ENCODE measurements around the gene ECT2.
"Not testable (repeated sequence)": the region's sequence is repeated elsewhere in the genome, so short reads cannot be mapped to it uniquely, and the experiment has no call there.

The ECT2 gene

GRCh38 chr3:172749230-172749965 is 1.1 kb upstream of the ECT2 start:
- peak; percentile 30 for DNase-seq

GRCh38 chr3:172750069-172750367 is 508 bp upstream of the ECT2 start:
- DNase-seq, result no peak

DNA sequence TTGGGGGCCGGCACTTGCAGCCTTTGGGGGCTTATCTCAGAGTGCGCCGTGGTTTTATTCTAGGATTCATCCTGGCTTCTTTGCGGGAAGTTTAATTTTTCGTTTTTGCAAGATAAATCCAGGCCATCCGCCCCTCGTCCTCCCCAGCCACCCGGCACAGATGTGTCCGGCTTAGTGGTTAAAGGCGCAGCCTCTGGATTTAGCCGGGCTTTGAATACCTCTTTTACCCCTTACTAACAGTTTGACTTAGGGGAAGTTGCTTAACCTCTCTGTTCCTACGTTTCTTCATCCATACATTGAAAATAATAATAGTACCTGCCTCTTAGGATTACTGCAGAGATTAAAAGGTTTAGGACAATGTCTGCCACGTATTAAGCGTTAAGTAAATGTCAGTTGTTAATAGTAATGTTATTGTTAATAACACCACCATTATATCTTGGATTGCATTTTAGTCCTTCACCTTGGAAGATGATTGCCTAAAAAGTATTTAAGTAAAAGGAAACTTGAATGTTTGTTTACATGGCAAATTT is 714 bp downstream of the ECT2 start:
- DNase-seq, result no peak

DNA sequence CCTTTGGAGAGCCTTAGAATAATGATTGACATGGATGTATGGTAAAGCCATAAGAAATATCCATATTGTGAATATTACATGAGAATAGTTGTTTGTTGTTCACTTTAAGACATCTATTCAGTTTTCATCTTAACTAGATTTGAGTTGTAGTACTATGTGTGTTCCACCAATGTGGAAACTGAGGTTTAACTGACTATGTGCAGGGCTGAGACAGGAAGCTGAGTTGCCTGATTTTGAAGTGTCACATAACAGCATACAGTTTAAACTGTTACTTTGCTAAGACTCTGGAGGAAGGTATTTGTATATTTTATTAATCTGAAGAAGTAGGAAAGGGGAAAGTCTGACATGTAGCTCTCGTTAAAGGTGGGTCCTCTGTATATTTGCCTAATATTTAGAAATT is 2.1 kb downstream of the ECT2 start:
- DNase-seq, result no peak

DNA sequence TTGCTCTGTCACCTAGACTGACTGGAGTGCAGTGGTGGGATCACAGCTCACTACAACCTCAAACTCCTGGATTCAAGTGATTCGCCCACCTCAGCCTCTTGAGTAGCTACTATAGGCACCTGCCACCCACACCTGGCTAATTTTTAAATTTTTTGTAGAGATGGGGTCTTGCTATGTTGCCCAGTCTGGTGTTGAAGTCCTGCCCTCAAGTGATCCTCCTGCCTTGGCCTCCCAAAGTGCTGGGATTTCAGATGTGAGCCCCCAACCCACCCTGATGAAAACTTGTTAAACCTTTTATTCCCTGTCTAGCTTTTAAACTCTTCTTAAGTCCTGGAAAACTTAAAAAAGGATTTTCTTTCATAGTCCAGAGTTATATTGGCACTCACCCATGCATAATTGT is 2.6 kb downstream of the ECT2 start:
- DNase-seq, result no peak

GRCh38 chr3:172760416-172760815 is 9.9 kb downstream of the ECT2 start:
- DNase-seq, result not testable (repeated sequence)

DNA sequence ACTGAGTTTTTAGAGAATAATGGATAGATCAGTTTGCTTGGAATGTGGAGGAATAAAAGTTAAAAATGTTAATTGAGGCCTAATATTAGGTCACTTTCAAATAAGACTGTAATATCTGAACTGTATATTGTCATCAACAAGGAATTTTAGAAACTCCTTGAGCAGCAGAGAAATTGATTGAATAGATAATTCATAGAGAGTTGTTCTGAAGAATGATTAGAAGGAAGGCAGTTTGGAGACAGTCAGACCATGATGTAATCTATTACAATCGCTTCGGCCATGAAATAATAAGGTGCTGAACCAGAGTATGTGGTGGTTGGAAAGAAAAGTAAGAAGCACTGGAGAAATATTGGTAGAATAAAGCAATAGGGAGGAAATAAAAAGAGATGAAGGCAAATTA is 15.7 kb downstream of the ECT2 start:
- DNase-seq, result no peak

DNA sequence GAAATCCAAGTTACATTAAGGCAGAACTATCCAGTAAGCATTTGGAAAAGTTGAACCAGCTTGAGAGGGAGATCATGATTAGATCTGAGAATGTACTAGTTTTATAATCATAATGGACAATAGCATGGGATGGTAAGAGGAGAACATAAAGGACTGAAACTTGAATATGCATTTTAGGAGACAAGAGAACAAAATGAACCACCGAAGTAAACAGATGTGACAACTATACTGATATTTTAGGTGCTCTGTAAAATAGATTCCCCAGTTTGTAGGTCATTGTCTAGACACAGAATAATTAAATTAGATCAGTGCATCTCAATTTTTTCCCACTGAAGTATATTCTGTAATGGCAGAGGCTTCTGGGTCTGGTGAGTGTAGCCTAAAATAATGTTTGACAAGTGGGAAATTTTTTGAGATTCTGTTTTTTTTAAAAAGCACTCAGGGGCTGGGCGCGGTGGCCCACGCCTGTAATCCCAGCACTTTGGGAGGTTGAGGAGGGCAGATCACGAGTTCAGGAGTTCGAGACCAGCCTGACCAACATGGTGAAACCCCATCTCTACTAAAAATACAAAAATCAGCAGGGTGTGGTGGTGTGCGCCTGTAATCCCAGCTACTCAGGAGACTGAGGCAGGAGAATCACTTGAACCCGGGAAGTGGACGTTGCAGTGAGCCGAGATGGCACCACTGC is 16.3 kb downstream of the ECT2 start:
- no peak for DNase-seq

DNA sequence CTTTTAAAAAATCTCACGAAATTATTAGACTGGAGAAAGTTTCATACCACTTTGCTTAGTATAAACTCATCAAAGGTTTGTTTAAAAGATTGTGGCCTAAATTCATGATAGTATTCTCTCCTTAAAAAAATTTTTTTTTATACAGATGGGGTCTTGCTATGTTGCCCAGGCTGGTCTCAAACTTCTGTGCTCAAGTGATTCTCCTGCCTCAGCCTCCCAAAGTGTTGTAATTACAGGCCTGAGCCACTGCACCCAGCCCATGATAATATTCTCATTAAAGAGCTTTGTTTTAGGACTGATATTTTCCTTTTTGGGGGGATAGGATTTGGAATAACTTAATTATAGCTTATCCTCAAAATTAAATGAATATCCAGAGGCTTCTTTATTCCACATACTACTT is 19.9 kb downstream of the ECT2 start:
- no peak for DNase-seq

- no peak for DNase-seq
These were observed 21.1 kb downstream of the ECT2 start for GRCh38 chr3:172771672-172772071.

DNA sequence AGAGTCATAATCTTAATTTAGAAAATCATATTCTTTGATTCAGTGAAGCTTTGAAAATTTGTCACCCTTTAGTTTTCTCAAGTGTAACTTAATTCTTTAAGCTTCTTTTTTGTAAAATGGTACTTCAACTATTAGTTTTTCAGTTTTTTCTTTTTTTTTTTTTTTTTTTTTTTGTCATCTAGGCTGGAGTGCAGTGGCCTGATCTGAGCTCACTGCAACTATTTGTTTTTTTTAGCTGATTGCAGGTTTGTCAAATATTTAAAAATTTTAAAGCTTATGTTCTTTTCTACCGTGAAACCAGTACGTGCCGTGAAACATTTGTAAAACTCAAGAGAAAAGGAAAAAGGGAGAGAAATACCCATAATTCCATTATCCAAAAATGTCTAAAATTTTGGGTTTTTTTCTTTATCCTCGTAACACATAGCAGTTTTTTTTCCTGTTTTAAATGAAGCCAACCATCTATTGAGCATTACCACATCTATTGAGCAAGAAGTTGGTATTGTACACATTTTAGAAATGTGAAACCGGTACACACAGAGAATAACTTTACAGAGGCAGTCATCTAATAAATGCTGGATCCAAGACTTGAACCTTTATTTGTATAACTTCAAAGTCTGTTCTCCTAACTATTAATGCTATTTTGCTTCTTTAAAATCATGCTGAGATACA is 25.7 kb downstream of the ECT2 start:
- DNase-seq, result no peak

DNA sequence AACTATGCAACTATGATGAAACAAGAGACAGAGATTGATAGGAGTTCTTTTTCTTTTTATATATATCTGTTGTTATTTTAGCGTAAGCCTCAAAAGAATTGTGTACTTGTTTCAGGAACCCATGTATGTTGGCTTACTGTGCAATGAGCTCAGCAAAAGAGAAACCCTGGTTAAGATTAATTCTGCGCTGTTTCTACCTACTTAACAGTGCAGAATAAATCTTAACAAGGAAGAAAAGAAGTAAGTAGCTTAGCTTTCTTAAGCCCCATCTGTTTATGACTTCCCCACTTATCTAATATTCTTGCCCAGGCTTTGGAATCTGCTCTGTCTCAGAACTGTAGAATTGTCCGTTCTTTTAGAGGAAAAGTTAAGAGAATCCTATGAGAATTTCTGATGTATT is 27.4 kb downstream of the ECT2 start:
- DNase-seq, result no peak

DNA sequence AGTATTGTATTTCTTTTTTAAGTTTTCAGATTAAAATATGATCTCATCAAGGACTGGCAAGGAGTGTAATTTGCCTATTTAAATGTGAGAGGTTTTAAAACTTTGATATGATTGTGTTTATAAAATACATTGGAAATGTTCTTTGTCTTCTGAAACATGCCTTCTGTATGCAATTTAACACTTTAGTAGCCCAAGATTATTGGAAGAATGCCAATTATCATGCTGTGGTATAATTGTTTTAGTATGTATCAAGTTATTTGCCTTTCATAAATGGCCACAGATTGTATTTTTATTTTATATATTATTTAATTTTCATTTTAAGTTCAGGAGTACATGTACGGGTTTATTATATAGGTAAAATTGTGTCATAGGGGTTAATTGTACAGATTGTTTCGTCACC is 31.7 kb downstream of the ECT2 start:
- no peak for DNase-seq

DNA sequence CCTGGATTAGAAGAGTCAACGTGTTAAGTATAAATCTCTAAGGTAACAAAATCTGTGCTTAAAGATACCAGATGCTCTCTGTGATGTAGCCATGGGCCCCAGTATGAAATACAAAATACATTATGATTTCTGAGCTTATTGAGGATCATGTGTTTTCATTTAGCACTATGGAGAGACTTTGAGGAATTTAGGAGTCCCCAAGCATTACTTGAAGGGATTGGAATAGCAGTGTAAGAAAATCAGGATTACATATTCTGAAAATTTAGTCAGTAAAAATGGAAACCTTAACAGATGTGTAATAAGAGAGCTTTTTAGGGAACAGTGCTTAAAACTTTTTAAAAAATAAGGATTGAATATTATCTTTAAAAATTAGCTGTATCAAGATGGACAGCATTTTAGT is 35.5 kb downstream of the ECT2 start:
- DNase-seq, result no peak

- no peak for DNase-seq
These were observed 36.5 kb downstream of the ECT2 start for GRCh38 chr3:172787019-172787418.

- DNase-seq, result no peak
These were observed 37.2 kb downstream of the ECT2 start for GRCh38 chr3:172787746-172788145.

- no peak for DNase-seq
These were observed 48.7 kb downstream of the ECT2 start for GRCh38 chr3:172799246-172799645.

- no peak for DNase-seq
These were observed 49.6 kb downstream of the ECT2 start for GRCh38 chr3:172800156-172800555.

DNA sequence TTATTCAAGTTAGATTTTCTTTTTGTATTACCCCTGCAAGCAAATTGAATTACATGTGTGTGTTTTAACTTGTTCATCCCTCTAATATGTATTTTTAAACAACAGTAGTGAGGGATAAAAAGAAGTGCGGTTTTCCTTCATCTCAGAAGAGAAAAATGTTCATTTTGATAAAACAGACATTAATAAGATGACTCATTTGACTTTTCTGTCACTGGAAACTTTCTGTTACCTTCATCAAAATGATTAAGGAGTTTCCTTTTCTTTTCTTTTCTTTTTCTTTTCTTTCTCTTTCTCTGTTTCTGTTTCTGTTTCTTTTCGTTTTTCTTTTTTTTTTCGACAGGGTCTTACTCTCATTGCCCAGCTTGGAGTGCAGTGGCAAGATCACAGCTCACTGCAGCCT is 53.0 kb downstream of the ECT2 start:
- DNase-seq, result no peak

GRCh38 chr3:172804323-172804722 is 53.8 kb downstream of the ECT2 start:
- DNase-seq, result no peak

DNA sequence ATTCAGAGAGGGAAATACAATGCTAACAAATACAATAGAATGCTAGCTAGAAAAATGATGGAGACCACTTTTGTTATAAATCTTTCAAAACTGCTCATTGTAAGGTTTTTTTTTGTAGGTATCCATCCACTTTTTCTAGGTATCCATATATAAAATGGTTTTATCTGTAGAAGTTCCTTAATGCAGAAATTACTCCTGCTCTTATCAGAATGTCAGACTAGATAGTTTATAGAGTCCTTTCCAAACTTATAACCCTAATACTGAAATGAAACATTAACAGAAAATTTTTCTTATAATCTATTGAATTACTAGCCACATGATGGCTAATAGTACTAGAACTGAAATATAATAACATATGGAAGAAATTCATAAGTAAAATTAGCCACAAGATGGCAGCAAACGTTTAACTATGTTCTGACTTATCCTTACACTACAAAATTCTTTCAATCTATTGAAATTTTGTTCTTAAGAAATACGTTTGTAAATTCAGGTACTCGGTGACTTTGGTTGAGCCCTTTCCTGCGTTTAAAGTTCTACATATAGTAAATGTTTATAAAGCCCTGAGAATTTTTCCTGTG is 58.5 kb downstream of the ECT2 start:
- peak; percentile 76 for DNase-seq

DNA sequence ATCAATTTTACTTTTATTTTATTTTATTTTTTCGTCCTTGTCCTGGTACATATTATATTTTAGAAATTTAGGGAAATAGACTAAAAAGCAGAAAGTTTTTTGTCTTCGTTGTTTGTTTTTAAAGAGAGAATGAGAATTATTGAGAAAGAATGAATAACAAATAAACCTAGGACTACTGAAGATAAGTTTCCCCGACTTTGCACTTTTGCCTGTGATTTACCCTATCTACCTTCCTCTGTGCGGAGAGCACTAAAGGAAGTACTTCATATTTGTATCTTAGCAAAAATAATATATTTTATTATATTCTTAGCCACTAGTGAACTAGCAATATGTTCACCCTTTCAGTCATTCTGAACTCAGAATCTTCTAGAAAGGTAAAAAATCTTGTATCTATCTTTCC is 60.6 kb downstream of the ECT2 start:
- DNase-seq, result no peak

- no peak for DNase-seq
These were observed 62.9 kb downstream of the ECT2 start for GRCh38 chr3:172813462-172813861.

GRCh38 chr3:172814738-172815137 is 64.2 kb downstream of the ECT2 start:
- DNase-seq, result no peak

Data from eye (tissue), 1 donor.